GOT3 (cell line): ENCODE results near the gene TRPM3.

Experiments
- DNase-seq: peaks from one replicate; lab custom pipeline; 2025; ENCODE audit warnings: mixed read lengths; lab: John Stamatoyannopoulos, UW

TRPM3 gene

DNA sequence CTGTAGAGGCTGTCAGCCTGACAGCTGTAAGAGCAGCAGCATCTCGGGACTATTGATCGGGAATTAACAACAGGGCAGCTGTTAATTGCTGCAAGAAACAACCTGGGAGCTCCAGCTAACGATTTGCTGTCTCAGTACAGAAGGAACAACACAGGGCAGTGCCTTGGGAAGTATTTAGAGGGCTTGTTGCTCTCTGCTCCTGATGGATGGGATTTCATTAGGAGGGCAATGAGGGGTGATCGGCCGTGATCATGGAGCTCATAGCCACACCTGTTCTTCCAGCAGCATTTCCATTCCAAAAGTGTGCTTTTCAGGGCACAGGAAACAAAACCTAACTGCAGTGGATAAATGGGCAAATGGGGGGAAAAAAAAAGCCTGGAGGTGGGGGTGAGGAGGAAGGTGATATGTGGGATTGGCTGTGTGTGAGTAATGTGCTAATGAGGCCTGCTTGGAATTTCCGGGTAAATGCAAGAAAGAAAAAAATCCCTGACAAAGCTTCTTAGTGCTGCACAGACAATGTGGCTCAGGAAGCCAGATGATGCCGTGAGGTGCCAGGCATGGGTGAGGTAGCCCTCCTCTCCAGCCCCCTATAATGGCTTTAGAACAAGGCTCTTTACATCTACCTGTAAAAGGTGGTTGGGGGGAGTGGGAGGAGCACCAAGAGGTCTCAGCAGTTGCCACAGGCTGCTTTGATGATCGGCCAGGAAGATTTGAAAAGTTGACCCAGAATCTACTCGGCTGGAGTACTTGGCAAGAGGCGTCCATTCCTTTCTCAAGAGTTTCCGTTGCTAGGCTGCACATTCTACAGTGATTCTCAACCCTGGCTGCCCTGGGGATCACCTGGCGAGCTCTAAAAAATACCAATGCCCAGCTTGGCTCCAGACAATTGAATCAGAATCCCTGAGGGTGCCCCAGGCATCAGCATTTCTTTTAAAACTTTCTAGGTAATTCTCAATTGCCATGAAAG, 567.4 kb downstream of the TRPM3 start:
- DNase-seq: no peak

- DNase-seq: no peak
Measured at GRCh38 chr9:70552561-70552960, 568.9 kb downstream of the TRPM3 start.

- no peak for DNase-seq
Measured at GRCh38 chr9:70551801-70552200, 569.6 kb downstream of the TRPM3 start.

DNA sequence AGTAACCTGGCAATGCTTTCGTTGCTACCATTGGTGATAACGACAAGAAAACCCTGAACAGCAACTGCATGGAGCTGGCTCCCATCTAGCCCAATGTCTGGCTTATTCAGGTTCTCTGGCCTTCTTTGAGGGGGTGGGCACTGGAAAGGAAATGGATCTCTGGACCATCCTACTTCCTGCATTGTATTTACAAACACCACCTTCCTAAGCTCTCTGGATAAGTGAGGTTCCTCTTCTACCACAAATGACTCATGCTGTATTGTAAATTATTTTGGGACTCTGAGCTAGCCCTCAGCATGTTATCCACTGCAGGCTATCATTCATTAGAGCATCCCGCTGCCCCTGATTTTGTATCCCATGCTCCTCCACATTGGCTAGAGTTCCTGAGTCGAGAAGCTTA, 570.0 kb downstream of the TRPM3 start:
- no peak for DNase-seq

- no peak for DNase-seq
Measured at GRCh38 chr9:70549926-70550325, 571.5 kb downstream of the TRPM3 start.

GRCh38 chr9:70542311-70542931, 579.0 kb downstream of the TRPM3 start:
- no peak for DNase-seq

DNA sequence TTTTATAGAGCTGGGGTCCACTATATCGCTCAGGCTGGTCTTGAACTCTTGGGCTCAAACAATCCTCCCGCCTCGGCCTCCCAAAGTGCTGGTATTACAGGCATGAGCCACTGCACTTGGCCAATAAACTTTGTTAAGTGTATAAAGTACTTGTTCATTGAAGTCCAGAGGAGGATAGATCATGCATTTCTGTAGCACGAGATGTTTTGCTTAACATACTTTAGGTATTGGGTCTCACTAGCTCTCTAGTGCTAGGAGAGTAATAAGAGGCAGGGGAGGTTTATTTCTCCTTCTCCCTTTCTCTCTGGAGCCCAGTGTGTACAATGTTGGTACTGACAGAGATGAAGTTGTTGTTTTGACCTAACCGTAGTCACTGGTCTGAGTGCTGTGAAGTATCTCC, 581.4 kb downstream of the TRPM3 start:
- no peak for DNase-seq

DNA sequence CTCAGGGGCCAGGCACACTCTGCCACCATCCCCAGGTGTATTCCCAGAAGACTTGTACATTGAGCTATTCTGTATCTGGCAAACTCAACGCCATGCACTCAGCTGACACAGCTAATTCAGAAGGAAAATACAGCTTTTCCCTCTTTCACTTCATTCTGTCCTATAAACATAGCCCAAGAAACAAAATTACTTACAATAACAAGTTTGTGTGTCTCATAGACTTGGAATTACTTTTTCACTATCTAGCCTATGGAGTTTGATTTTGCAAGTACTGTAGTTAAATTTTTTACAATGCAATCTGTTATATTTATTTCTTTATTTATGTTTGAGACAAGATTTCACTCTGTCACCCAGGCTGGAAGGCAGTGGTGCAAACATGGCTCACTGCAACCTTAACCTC, 581.9 kb downstream of the TRPM3 start:
- no peak for DNase-seq

DNA sequence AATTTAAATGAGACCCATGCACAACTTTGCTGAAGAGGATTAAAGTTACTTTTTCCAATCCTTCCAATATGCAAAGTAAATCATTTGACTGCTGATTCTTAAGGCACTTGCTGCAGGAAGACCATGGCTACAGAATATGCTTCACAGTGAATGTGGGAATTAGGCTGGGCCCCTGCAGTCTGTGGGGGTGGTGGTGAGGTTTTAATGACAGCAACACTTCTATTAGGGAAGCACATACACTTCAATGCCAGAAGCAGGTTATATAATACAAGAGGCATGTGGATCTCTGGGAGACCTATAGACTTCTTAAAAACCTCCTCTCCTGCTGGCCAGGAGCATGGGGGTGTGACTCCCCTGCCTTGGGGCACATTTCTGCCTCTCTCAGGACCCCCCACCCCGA, 582.4 kb downstream of the TRPM3 start:
- DNase-seq: no peak

GRCh38 chr9:70537084-70537483, 584.3 kb downstream of the TRPM3 start:
- DNase-seq: no peak

DNA sequence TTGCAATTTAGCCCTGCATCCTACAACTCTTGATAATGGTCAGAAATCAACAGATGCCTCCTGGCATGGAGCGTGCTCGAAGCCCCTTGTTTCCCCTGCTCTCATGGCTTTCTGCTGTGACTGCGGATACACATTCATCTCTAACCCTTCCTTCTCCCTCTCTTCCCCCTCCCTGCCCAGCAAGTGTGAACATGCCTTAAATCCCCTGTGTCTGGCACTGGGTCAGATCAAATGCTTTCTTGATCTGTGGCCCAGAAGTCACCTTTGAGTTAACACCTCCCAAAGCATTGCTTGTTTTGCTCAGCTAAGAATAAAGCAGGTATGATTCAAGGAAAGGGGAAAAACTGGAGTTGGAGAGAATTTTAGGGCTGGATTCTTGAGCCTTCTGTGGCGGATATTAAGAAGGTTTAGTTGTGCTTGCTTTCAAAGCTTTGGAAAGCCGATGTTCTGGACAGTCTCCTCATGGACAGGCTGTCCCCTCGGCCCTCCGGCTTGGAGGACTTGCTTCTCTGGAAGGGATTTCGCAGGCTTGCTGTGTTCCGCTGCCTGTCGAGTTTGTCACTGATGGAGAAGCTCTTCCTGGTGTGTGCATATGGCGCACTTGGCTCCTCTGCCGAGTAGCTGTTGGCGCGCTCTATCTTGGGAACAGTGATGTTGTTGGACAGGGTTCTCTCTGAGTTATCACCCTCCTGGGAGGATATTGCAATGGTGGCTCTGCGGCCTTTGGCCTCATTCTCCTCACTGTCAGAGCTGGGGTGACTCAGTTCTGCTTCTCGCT, 585.7 kb downstream of the TRPM3 start:
- DNase-seq: no peak

DNA sequence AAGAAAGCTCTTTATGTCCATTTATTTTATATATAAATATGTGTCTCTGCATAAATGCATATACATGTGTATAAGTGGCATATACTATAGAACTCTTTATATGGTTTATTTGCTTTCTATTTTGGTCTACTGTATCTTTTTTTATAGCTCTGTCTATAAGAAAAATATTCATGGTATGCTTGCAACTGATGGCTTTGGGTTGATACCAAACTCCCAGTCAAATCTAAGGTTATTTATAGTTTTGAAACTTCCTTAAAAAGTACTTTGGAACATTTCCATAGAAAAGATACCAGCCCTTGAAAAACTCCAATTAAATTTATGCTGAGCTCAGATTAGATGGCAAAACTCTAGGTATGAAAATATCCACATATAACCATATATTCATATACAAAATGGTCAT, 587.0 kb downstream of the TRPM3 start:
- no peak for DNase-seq

GRCh38 chr9:70534061-70534460, 587.4 kb downstream of the TRPM3 start:
- no peak for DNase-seq

DNA sequence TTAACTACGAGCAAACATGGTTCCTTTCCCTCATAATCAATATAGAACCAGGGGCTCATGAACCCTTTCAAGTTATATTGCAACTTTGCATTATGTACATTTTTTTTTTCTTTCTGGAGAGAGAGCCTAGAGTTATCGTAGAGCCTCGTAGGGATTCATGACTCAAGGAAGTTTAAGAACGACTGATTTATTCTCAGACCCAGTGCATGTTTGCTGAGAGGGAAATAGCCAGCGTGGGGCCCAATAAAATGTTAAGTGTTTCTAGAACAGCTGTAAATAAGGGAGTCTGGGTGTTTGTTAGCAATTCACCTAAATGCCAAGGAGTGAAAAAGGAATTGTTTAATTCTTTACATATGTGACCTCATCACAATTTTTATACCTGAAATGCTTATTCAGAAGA, 587.9 kb downstream of the TRPM3 start:
- no peak for DNase-seq

DNA sequence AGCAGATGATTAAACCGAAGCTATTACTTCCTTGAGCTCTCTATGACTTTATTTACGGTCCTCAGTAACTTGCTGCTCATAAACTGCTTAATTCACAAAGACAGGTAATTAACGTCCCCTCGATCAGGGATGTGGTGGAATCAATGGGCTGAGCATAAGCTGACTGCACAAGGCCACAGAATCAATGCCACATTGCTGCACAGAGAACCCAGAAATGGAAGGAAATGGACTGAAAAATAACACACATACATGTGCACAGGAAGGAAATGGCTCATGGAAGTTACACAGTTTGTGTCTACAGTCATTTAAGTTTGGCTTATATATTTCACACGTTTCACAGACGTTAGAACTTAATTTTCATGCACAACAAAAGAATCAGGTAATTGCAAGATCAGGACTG, 588.7 kb downstream of the TRPM3 start:
- DNase-seq: no peak

DNA sequence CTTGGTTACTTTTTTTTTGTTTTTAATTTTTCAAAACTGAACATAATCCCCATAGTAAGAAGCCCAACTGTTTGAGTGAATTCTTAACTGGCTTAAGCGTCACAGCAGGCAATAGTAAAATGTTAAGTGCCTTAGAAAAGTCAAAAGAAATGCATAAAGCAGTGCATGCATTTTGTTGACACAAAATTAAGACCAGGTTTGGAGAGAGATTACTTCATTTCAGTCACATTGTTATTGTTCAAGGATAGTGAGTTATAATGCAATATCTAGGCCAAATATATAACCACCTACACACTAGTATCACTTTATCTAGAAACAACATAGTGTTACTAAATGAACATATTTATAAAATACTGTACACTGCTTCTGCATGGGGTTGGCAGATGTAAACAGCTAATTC, 590.1 kb downstream of the TRPM3 start:
- DNase-seq: no peak

DNA sequence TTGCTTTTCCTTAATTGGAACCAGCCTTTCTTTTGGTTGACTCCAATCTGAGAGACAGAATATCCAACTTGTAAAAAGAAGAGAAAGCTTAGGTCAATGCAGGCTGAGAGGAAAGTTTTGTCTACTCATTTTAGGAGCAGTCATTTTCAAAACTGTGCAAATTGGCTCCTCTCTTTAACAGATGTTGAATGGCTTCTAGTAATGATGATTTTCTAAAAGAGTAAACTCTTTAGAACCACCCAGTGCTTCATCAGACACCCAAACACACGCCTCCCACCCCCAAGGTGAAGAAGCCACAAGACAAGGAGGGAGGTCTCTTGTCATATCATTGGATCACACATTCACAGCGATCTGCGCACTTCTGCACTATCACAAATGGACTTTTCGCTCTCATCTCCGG, 590.7 kb downstream of the TRPM3 start:
- no peak for DNase-seq

DNA sequence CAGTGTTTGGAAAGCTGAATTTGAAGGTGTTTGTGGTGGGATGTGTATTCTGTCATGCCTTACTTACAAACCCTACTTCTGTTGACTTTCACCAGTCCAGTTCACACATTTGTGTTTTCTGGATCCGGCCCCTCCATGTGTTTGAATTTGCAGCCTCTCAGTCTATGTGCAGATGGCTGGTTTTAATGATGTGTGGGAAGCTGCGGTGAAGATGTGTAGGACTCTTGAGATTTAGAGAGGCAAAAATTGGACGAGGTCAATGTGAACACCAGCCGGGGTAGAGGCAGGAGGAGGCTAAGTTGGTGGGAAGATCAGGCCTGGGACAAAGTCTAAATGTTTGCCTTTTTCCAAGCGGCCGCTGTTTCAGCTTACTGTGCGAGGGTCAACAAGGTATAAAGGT, 591.6 kb downstream of the TRPM3 start:
- DNase-seq: no peak

DNA sequence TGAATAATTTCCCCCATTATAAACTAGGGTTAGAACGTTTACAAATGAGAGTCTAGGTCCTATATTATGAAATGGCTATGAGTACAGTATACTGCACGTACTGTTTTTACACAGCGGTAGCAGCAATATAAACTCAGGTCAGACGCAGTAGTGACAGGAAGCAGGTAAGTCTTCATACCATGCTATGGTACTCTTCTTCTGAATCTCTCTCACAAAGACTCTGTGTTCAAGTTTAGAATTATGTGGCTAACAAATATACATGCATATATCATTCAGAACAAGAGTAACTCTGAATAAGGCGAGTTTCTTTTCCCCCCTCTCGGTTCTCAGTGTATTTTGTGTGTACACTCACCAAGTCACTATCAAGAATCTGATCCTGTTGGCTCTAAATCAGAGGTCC, 592.0 kb downstream of the TRPM3 start:
- DNase-seq: no peak

- DNase-seq: no peak
Measured at GRCh38 chr9:70526902-70527301, 594.5 kb downstream of the TRPM3 start.

GRCh38 chr9:70525519-70525918, 595.9 kb downstream of the TRPM3 start:
- no peak for DNase-seq

DNA sequence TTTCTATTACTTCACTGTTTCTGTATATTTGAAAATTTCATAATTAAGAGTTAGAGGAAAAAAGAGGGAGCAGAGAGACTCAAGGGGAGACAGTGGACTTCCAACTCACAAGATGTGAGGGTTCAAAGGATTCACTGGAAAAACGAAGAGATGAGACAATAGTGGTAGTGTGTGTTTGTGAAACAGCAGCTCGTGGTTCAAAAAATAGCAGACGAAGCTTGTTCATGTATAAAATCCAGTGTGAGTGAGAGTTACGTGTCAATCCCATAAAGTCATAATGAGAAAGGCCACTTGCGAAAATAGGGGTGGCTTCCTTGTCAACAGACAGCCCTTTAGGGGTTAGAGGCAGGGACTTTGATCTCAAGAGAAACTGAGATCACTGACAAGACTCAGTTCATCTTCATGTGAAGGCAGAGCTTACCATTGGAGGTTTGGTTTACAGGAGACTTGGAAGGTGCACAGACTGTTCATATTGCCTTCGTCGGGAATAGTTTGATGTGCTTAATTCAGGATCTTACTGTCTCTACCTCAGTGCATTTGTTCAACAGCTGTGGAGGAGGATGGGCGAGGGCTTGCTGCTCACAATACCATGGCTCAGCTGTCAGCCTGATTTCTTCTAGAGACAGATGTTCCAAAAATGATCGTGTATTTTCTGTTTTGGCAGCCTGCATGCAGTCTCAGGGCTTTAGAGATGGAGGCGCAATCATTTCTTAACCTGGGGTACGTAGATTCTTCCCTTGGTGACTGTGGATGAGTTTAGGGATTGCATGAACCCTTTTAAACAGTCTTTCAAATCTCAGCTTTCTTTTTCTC, 601.3 kb downstream of the TRPM3 start:
- DNase-seq: no peak
